Karpas-422 (cell line): Measurements from ENCODE around the gene CCDC92. TPM values are rescaled to one million over a fixed set of nuclear protein-coding genes. Genes with fewer than 3 reads are reported as not detected.

Source experiments
- DNase-seq: peaks from one replicate; pipeline ENCODE4 v3.0.0-alpha.2; 2015
- H2AFZ ChIP-seq: fragments of 200-600 bp; sonication (generic); 2 replicates; pipeline ENCODE4 v1.6.1; 2014; ENCODE audit warnings: antibody characterized with exemption, low read length, mixed read lengths
- H3K27ac ChIP-seq: fragments of 200-600 bp; sonication (generic); 2 replicates; pipeline ENCODE4 v1.5.1; 2014; ENCODE audit warnings: mild to moderate bottlenecking, low read length, moderate library complexity
- H3K27me3 ChIP-seq: fragments of 200-600 bp; sonication (generic); 2 replicates; pipeline ENCODE4 v1.6.1; 2014; ENCODE audit warnings: low read length, mixed read lengths
- H3K36me3 ChIP-seq: fragments of 200-600 bp; sonication (generic); 2 replicates; pipeline ENCODE4 v1.6.1; 2014; ENCODE audit warnings: low read length, mixed read lengths; ENCODE audit not compliant: insufficient read depth
- H3K4me1 ChIP-seq: fragments of 200-600 bp; sonication (generic); 2 replicates; pipeline ENCODE4 v1.6.1; 2014; ENCODE audit warnings: mild to moderate bottlenecking, low read length, mixed read lengths
- H3K4me2 ChIP-seq: fragments of 200-600 bp; sonication (generic); 2 replicates; pipeline ENCODE4 v1.6.1; 2014; ENCODE audit warnings: low read length, low read depth, mild to moderate bottlenecking; ENCODE audit not compliant: poor library complexity, severe bottlenecking
- H3K4me3 ChIP-seq: fragments of 200-600 bp; sonication (generic); 2 replicates; pipeline ENCODE4 v1.5.1; 2014; ENCODE audit warnings: mild to moderate bottlenecking, antibody characterized with exemption, low read length, mixed read lengths
- H3K79me2 ChIP-seq: fragments of 200-600 bp; sonication (generic); 2 replicates; pipeline ENCODE4 v1.6.1; 2014; ENCODE audit warnings: mild to moderate bottlenecking, low read length, mixed read lengths
- H3K9ac ChIP-seq: fragments of 200-600 bp; sonication (generic); 2 replicates; pipeline ENCODE4 v1.6.0; 2014; ENCODE audit warnings: low read length
- H3K9me2 ChIP-seq: fragments of 200-600 bp; sonication (generic), shearing (Covaris generic); replicated peaks from 2 replicates; pipeline ENCODE4 v1.6.0; 2014; ENCODE audit warnings: mild to moderate bottlenecking, low read length, moderate library complexity; ENCODE audit not compliant: insufficient read depth
- H3K9me3 ChIP-seq: fragments of 300-700, 200-600 bp; sonication (generic); 2 replicates; pipeline ENCODE4 v1.6.1; 2014; ENCODE audit warnings: low read length, mixed read lengths
- H4K20me1 ChIP-seq: fragments of 200-600 bp; sonication (generic); 2 replicates; pipeline ENCODE4 v1.6.1; 2014; ENCODE audit warnings: mild to moderate bottlenecking, antibody characterized with exemption, low read length, low read depth; ENCODE audit not compliant: insufficient read depth
- total RNA-seq: library from RNA; depleted of rRNA; stranded (reverse); fragments of >200 nt; shearing (Covaris generic); gene quantifications from 2 replicates; pipeline ENCODE4 v1.2.3, GENCODE V29; 2014; ENCODE audit warnings: low replicate concordance

Gene CCDC92
- total RNA-seq, 1 experiment from 2014 or later, result 2.0 TPM

DNA sequence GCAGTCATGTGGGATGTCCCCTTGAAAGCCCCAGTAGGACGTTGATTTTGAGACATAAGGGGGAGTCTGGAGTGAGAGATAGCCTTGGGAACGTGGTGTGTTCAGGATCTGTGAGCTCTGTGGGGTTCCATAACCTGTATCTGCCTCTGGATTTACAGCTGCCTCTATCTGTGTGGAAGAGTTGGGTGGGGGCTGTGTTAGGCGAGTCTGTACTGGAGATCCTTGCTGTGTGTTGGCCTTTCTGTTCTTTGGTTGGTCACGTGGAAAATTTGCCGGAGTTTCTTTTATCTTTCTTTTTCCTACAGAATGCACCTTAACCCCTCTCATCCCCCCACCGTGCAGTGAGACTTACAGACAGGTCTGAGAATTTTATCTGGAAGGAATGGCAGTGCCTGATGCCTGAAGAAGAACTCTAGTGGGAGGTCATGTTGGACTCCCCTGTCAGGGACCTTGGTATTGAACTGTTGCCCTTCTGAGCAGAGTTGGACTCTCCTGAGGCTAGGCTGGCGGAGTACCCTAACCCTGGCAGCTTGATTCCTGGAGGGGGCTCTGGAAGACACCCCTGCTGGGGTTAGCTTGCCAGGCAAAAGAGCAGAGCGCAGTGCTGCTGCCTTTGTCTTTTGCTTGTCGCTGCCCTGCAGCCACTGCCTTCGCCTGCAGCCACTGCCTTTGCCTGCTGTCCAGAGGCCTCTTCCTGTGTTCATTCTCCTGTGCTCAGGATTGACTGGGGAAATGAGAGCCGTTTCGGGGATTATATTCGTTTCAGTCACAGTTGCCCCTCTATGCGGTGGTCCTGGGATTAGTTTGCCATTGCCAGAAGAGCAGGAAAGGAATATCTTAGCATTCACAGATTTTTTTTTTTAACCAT, 34.4 kb upstream of the CCDC92 start:
- H3K36me3 ChIP-seq, result peaks cover 7% of the 10 kb centered on the region
- H3K27ac ChIP-seq, result no peak overlapping the region
- no peaks in the 10 kb centered on the region for H3K79me2 ChIP-seq
- no peak overlapping the region for H3K9ac ChIP-seq
- no peaks in the 10 kb centered on the region for H3K4me1 ChIP-seq
- no peaks in the 10 kb centered on the region for H3K9me3 ChIP-seq
- H3K9me2 ChIP-seq, result no peaks in the 10 kb centered on the region
- no peak overlapping the region for H2AFZ ChIP-seq
- no peak overlapping the region for H3K4me3 ChIP-seq
- DNase-seq, result no peak
- peaks cover 44% of the 10 kb centered on the region for H4K20me1 ChIP-seq
- no peaks in the 10 kb centered on the region for H3K27me3 ChIP-seq
- no peak overlapping the region for H3K4me2 ChIP-seq

DNA sequence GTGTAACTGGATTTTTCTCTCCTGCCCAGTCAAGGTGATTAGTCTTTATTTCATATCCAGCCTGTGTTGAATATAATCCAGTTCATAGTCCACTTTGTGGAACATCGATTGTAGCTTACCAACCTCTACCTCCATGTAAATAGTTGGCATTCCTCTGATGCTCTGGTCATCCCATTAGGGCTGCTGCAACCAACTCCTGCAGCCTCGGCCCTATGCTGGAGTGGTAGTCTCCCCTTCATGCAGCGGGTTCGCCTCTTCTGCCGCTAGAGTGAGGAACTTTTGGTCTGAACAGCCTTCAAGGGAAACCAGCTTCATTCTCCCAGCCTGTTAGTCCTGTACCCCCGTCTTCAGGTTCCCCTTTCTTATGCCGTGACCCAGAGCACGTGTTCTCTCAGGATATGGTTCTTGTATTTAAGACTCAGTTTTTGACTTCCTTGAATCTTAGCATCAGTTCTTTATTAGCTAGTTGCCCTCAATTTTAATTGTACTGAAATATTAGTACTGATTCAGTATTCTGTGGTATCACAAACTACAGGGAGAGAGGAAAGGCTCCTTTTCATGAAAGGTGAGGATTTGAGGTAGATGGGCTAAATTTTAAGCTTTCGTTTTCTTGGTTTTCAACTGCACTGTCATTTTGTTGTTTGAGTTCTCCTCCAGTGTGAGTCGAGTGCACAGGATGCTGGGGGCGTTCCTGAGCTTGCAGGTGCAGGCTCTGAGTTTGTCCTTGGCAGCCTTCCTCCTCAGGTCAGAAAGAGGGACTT, 33.6 kb upstream of the CCDC92 start:
- DNase-seq, result no peak

DNA sequence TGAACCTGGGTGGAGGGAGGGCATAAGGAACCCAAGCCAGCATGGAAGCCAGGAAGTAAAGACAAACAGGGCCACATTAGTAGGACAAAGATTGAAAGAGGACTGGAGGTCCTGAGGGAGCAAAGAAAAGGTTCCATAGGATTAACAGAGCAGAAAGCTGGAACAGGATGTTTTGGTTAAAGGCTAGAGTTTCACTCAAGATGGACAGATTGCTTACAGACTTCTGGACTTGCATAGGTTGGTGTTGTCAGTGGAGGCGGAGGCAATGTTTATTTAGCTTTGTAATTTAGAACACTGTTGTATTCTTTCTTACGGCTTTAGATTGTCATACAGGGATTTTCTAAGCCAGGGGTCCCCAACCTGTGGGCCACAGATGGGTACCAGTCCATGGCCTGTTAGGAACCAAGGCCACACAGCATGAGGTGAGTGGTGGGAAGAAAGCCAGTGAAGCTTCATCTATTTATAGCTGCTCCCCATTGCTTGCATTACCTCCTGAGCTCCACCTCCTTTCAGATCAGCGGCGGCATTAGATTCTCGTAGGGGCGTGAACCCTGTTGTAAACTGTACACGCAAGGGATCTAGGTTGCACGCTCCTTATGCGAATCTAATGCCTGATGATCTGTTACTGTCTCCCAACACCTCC, 31.7 kb upstream of the CCDC92 start:
- H3K4me1 ChIP-seq, result no peaks in the 10 kb centered on the region
- no peak overlapping the region for H3K9ac ChIP-seq
- H3K9me2 ChIP-seq, result no peaks in the 10 kb centered on the region
- no peaks in the 10 kb centered on the region for H3K27me3 ChIP-seq
- no peak overlapping the region for H3K27ac ChIP-seq
- H2AFZ ChIP-seq, result no peak overlapping the region
- no peak overlapping the region for H3K4me3 ChIP-seq
- H3K4me2 ChIP-seq, result no peak overlapping the region
- no peaks in the 10 kb centered on the region for H3K36me3 ChIP-seq
- no peaks in the 10 kb centered on the region for H3K79me2 ChIP-seq
- no peaks in the 10 kb centered on the region for H3K9me3 ChIP-seq
- peaks cover 64% of the 10 kb centered on the region for H4K20me1 ChIP-seq
- DNase-seq, result no peak

More for the DNA sequence above, 33.6 kb upstream of the CCDC92 start:
- H3K9me2 ChIP-seq, result no peaks in the 10 kb centered on the region
- no peaks in the 10 kb centered on the region for H3K27me3 ChIP-seq
- no peak overlapping the region for H3K27ac ChIP-seq
- no peak overlapping the region for H2AFZ ChIP-seq
- no peaks in the 10 kb centered on the region for H3K79me2 ChIP-seq
- no peak overlapping the region for H3K9ac ChIP-seq
- H3K4me1 ChIP-seq, result no peaks in the 10 kb centered on the region
- H3K9me3 ChIP-seq, result no peaks in the 10 kb centered on the region
- H3K36me3 ChIP-seq, result no peaks in the 10 kb centered on the region
- H4K20me1 ChIP-seq, result peaks cover 52% of the 10 kb centered on the region
- no peak overlapping the region for H3K4me3 ChIP-seq
- no peak overlapping the region for H3K4me2 ChIP-seq

DNA sequence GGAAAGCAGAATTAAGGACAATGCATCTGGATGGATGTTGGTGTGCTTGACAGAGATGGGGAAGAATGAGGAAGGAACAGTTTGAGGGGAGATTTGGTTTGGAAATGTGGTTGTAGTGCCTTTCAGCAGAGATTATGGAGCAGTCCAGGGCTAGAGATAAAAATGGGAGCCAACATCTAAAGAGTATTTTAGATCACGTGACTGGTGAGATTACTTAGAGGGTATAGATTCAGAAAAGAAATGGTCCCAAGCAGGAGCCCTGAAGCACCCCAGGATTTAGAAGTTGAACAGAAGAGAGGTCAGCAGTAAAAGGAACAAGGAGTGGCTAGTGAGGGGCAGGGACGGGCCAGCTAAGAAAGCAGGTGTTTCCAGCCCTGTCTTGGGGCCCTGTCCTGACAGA, 30.0 kb upstream of the CCDC92 start:
- Histone ChIP-seq H3K9me2 (no peaks in the 10 kb centered on the region), H3K36me3 (no peaks in the 10 kb centered on the region), H3K27me3 (no peaks in the 10 kb centered on the region), H3K9ac (no peak overlapping the region), H4K20me1 (peaks cover 73% of the 10 kb centered on the region), H3K27ac (no peak overlapping the region), H3K79me2 (no peaks in the 10 kb centered on the region), H2AFZ (no peak overlapping the region), H3K4me1 (no peaks in the 10 kb centered on the region), H3K4me2 (no peak overlapping the region), H3K4me3 (no peak overlapping the region), H3K9me3 (no peaks in the 10 kb centered on the region)
- DNase-seq, result no peak

DNA sequence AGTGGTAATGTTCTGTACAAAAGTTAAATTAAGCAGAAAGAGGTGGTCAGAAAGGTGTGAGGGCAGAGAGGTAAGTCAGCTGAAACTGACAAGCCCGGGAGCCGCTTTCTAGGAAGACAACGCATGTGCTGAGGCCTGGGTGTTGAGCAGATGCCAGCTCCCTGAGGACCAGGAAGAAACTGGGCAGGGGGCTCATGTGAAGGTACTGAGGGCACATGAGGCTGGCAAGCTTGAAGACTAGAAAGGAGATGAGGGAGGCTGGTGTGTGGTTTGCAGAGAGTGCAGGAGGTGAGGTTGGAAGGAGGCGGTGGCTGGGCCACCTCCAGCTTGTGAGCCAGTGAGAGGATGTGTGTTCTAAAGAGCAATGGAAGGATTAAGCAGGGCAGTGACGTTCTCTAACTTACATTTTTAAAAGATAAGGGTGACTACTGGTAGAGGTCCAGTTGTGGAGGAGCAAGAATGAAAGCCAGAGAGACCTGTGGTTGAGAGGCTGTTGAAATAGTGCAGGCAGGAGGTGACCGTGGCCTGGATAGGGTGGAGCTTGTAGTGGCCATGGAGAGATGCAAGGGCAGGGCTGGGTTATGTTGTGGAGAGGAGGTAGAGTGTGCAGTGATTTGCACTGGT, 29.5 kb upstream of the CCDC92 start:
- H3K27me3 ChIP-seq, result no peaks in the 10 kb centered on the region

DNA sequence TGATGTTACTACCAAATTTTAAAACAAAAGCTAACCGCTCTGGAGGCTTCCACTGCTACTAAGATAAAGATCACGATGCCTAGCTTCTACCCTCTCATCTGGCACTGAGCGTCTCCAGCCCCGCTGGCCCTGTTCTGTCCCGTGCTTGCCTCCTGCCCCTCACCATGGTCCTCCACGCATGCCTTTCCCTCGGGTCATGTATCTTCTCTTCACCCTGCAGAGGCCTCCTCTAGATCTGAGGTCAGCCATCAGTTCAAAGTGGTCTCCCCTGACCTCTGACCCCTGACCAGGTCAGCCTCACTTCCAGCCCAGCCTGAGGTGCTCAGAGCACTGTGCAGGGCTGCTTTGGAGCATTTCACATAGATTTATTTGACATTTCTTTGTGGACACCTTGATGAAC, 28.7 kb upstream of the CCDC92 start:
- no peak for DNase-seq
- Histone ChIP-seq H3K4me2 (no peak overlapping the region), H3K9me3 (no peaks in the 10 kb centered on the region), H3K27ac (no peak overlapping the region), H3K79me2 (no peaks in the 10 kb centered on the region), H3K4me3 (no peak overlapping the region), H3K9ac (no peak overlapping the region), H2AFZ (no peak overlapping the region), H4K20me1 (peaks cover 71% of the 10 kb centered on the region), H3K9me2 (no peaks in the 10 kb centered on the region), H3K27me3 (no peaks in the 10 kb centered on the region), H3K4me1 (no peaks in the 10 kb centered on the region), H3K36me3 (no peaks in the 10 kb centered on the region)

More for the DNA sequence above, 29.5 kb upstream of the CCDC92 start:
- H3K4me3 ChIP-seq, result no peak overlapping the region
- no peak for DNase-seq
- no peaks in the 10 kb centered on the region for H3K36me3 ChIP-seq
- H4K20me1 ChIP-seq, result peaks cover 74% of the 10 kb centered on the region
- H3K4me1 ChIP-seq, result no peaks in the 10 kb centered on the region
- H2AFZ ChIP-seq, result no peak overlapping the region
- H3K9me2 ChIP-seq, result no peaks in the 10 kb centered on the region
- no peaks in the 10 kb centered on the region for H3K9me3 ChIP-seq
- no peak overlapping the region for H3K27ac ChIP-seq
- no peak overlapping the region for H3K4me2 ChIP-seq
- no peak overlapping the region for H3K9ac ChIP-seq
- no peaks in the 10 kb centered on the region for H3K79me2 ChIP-seq

DNA sequence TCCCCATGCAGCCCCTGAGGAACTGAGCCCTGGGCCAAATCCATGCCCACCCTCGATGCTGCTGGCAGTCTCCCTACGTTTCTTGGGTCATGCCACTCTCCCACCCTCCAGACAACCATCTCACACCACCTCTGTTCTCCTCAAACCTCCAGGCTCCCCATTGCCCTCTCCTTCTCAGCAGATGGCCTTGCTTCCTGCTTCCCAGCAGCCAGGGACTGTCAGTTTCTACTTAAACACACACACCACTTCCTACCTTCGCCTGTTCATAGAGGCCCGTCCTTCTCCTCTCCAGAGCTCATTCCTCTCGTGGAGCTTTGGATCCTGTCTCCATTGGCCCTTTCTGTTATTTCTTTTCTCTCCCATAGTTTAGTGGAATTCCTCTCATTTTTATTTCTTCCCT, 27.5 kb upstream of the CCDC92 start:
- H4K20me1 ChIP-seq, result peaks cover 75% of the 10 kb centered on the region
- no peak overlapping the region for H3K27ac ChIP-seq
- DNase-seq, result no peak
- H3K79me2 ChIP-seq, result no peaks in the 10 kb centered on the region
- H3K27me3 ChIP-seq, result no peaks in the 10 kb centered on the region
- H3K4me2 ChIP-seq, result no peak overlapping the region
- no peak overlapping the region for H3K9ac ChIP-seq
- H3K9me3 ChIP-seq, result no peaks in the 10 kb centered on the region
- H3K4me1 ChIP-seq, result peaks cover 1% of the 10 kb centered on the region; the same call in 1 of the 2 replicates
- no peak overlapping the region for H3K4me3 ChIP-seq
- no peaks in the 10 kb centered on the region for H3K9me2 ChIP-seq
- no peaks in the 10 kb centered on the region for H3K36me3 ChIP-seq
- H2AFZ ChIP-seq, result no peak overlapping the region

DNA sequence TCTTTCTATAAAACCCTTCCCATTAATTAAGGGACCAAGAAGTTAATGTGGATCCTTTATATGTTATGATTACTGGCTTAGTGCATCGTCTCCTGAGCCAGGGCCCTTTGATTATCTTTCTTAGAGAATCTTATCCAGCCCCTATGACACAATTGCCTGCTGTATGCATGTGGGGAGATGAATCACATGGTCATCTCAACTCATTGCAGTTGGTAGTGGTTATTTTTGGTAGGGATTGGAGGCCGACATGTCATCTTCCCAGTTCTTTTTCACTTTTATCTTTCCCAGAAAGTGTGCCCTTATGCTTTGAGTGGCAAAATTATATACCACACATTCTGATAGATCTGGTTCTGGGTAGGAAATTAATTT, 26.3 kb upstream of the CCDC92 start:
- Histone ChIP-seq H3K79me2 (no peaks in the 10 kb centered on the region), H3K4me3 (no peak overlapping the region), H3K27ac (no peak overlapping the region), H3K9ac (no peak overlapping the region), H3K4me2 (no peak overlapping the region), H4K20me1 (peaks cover 81% of the 10 kb centered on the region), H3K9me3 (no peaks in the 10 kb centered on the region), H3K36me3 (no peaks in the 10 kb centered on the region), H3K4me1 (peaks cover 13% of the 10 kb centered on the region), H2AFZ (no peak overlapping the region), H3K27me3 (no peaks in the 10 kb centered on the region), H3K9me2 (no peaks in the 10 kb centered on the region)
- no peak for DNase-seq
